Neural progenitor cell (in vitro differentiated cells): Measurements from ENCODE around the gene KAZN.

ENCODE experiments used
- CTCF ChIP-seq: fragments of 200-600 bp; sonication (generic); IDR thresholded peaks from 2 replicates; pipeline ENCODE4 v1.5.1; 2017; ENCODE audit warnings: antibody characterized with exemption, mild to moderate bottlenecking
- EZH2 ChIP-seq: fragments of 200-600 bp; sonication (generic); IDR thresholded peaks from 2 replicates; pipeline ENCODE4 v1.6.1; 2017; ENCODE audit warnings: antibody characterized with exemption, mild to moderate bottlenecking, moderate library complexity

- TF ChIP-seq CTCF (no peak), EZH2 (no peak)
These were observed 52.5 kb downstream of the KAZN start for GRCh38 chr1:14650951-14651350.
